Fibroblast of upper back skin (primary cell): ENCODE results near the gene AGAP3.
"Not testable (repeated sequence)": the region's sequence is repeated elsewhere in the genome, so short reads cannot be mapped to it uniquely, and the experiment has no call there.

Source experiments
- DNase-seq: peaks from one replicate; pipeline ENCODE4 v3.0.0-alpha.2; 2013

The AGAP3 gene

DNA sequence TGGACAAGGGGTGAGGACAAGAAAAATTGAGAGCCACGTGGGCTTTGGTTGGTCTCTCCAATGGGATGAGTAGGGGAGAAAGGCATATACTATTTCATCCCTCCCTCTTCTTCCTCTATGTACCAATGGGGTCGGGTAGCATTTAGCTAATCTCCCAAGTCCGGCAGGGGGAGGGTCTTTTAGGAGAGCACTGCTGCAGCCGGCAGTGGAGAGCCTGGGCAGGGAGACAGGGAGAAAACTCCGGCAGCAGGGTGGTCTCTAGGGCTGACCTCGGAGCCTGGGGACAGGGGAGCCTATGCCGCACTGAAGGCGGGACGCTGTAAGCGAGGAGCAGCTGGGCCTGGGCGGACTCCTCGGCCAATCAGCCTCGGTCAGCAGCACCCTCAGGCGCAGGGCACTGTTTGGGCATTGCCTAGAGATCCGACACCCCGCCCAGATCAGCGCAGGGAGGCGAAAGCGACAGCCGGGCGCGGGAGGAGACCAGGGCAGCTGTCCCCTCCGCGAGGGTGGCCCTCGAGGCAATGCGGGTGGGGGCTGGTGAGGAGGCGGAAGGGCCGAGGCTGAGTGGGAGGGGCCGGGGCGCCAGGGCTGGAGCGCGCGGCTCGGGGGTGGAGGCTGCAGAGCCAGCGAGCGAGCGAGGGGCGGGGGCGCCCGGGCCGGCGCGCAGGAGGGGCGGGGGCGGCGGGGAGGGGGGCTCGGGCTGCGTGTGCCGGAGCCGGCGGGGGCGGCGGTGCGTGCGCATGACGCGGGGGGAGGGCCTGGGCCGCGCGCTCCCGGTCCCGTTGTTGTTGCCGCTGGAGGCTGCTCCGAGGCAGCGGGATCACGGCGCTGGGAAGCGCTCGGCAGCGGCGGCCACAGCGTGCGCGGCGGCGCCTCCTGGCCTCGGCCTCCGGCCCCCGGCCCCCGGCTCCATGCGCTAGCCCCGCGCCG is at the start of gene AGAP3:
AGAP3 (plus strand) TSS at position 785 of the 930 bp plus-strand sequence. CDS start 267 bp downstream, outside the sequence.
- peak; percentile 74 for DNase-seq

DNA sequence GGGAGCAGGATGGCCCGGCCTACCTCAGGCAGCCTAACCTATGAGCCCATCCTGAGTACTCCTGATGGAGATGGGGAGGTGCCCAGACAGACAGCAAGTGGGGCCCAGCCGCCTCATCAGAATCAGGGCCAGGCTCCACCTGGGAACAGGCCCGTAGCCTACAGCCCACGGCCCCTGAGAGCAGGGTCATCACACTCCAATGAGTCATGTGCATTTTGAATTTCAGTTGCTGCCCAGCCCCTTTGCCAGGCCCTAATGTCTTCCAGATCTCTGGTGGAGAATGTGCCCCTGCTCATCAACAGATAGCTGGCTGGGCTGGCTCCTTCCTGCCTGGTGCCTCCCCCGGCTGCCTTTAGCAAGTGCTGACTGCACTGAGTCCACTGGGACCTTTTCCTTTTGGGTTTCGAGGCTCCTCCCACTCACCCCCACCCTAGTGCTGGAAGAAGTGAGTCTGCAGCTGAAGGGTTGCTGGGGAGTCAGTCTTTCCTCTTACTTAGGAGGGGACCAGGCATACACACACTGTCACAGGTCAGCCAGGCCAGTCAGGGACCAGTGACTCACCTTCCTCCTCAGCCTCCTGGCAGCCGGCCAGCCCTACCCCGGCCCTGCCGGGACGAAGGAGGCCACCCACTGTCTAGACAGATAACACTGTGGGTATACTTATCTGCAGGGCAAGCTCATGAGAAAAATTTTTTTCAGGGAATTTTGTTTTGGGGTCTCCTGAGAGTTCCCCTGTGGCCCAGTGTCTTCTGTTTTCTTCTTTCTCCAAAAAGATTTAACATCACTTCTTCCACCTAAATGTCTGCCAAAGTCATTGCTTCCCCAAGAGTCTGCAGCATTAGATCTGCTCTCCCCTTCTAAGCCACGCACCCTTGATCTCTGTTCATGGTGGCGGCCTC is 47.1 kb upstream of the AGAP3 start:
- peak; percentile 92 for DNase-seq

DNA sequence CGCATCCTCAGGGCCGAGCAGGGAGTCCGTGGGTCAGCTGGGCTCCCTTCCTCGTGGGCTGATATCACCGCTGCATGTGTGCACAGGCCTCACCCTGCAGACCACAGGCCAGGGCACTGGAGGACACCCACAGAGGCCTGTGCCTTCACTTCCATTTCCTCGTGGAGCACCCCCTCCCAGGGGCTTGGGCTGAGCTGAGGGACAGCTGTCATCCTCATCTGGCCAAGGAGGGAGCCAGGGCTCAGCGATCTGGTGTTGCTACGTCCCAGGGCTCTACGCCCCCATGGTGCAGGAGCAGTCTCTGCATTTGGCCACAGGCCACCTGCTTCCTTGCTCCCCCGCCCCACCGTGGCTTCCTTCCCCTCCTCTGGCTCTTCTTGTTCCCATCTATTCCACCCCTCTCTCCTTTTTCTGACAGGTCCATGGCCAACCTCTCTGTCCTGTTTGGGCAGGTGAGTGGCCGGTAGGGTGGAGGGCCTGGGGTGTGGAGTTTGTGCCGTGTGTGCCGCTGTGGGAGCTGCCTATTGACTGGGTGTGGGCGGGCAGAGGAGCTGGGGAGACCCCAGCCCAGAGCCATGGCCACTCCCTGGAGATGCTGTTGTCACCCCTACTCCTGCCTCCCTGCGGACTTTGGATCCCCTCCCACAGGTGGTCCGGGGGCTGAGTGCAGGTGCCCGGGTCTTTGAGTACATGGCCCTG is 46.3 kb upstream of the AGAP3 start:
- DNase-seq, result no peak

DNA sequence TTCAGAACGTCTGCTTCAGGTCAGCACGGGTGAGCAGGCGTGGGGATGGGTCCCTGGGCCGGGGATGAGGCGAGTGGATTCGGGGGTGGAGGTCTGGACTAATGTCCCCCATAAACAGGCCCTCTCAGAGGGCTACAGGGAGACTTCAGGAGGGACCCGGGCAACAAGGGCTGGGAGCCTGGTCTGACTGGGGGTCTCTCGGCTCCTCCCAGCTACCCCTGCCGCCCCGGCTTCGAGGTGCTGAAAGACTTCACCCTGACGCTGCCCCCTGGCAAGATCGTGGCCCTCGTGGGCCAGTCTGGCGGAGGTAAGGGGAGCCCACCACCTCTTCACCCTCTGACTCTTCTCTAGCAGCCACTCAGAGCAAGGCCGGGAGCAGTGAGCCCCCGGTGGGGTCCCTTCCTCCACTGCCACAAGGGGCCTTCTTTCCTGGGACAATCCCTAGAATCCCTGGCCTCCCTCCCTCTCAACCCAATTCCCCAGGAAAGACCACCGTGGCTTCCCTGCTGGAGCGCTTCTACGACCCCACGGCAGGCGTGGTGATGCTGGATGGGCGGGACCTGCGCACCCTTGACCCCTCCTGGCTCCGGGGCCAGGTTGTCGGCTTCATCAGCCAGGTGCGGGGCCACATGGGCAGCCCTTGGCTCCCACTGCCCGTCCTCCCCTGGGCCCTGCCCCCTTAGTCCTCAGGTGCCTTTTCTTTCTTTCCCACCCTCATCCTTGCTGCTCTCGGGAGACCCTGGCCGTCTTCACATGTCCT is 45.5 kb upstream of the AGAP3 start:
- DNase-seq, result no peak

DNA sequence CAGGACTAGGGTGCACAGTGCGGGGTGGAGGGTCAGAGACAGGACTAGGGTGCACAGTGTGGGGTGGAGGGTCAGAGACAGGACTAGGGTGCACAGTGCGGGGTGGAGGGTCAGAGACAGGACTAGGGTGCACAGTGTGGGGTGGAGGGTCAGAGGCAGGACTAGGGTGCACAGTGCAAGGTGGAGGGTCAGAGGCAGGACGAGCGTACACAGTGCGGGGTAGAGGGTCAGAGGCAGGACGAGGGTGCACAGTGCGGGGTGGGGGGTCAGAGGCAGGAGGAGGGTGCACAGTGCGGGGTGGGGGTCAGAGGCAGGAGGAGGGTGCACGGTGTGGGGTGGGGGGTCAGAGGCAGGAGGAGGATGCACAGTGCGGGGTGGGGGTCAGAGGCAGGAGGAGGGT is 42.8 kb upstream of the AGAP3 start:
- DNase-seq, result not testable (repeated sequence)

DNA sequence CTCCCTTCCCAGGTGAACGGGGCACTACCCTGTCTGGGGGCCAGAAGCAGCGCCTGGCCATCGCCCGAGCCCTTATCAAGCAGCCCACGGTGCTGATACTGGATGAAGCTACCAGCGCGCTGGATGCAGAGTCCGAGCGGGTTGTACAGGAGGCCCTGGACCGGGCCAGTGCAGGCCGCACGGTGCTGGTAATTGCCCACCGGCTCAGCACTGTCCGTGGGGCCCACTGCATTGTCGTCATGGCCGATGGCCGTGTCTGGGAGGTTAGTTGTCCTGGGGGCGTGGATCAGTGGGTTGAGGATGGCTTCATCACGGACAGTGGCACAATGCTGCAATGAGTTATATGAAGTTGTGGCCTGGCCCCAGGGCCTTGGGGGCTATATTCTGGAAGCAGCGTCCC is 42.3 kb upstream of the AGAP3 start:
- DNase-seq, result no peak

DNA sequence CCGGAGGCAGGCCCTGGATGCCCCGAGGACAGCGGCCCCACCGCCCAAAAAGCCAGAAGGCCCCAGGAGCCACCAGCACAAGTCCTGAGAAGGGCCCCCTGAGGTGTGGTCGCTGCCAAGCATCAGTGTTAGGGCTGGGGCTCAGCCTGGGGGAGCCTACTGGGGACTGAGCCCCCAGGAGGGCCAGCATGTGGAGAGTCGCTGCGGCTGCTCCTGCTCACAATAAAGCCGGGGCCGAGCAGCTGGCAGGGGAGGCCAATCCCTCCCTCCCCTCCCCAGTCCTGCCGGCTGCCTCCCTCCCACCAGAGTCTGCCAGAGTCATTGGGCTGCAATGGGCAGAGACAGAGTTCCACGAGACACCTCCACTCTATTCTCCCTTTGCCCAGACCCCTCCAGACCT is 41.0 kb upstream of the AGAP3 start:
- DNase-seq, result no peak

DNA sequence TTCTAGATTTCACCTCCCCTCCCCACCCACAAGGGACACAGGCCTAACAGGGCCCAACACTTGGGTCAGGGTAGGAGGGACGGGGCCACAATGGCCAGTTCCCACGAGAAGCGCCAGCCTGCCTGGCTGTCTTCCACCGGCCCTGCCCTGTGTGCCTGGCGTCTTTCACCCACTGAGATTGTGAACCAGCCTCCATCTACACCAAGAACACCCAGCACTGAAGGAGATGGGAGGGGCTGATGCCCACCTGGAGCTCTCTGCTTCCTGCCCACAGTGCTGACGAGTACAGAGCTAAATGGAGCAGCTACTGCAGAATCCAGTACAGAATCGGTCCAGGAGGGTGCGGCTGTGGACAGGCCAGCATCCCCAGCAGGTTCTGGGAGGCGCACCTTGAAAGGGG is 40.3 kb upstream of the AGAP3 start:
- no peak for DNase-seq

DNA sequence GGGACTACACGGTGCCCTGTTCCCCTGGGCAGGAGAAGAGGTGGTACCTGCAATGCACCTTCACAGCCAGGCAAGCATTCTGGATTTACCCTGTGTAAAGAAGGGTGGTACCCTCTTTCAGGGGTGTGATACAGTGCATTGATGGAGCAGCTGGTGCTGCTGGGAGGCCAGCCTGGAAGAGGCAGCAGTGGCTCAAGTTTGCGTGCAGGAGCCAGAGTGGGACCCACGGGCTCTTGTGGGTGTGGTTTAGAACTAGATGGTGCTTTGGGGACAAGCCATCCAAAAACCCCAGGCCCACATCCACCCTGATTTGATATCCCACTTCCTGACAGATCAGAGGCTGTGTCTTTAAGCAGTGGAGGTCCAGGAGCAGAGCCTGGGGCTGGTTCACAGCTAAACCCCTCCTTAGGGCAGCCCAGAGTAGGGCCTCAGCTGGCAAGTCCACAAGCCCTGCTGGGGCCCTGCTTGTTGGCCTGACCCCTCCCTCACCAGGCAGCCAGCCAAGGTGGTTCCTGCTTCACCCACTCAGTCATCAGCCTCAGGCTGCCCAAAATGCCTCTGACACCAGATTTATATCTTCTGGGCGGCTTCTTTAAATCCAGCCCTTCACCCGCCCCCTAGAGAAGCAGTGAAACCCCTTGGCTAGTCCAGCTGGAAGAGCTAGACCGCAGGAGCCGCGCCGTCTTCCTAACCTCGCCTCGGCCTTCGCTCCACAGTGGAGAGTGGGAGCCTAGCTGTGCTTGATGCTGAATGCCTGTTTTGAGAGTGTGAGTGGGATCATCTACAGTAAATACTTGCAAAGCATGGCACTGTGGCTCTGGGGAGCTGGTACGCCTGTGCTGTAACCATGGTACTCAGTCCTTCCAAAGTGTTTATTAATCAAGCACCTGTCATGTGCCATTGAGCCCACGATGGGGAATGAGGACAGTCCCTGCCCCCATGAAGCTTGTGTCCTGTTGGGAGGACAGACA is 39.4 kb upstream of the AGAP3 start:
- DNase-seq, result peak; percentile 74

DNA sequence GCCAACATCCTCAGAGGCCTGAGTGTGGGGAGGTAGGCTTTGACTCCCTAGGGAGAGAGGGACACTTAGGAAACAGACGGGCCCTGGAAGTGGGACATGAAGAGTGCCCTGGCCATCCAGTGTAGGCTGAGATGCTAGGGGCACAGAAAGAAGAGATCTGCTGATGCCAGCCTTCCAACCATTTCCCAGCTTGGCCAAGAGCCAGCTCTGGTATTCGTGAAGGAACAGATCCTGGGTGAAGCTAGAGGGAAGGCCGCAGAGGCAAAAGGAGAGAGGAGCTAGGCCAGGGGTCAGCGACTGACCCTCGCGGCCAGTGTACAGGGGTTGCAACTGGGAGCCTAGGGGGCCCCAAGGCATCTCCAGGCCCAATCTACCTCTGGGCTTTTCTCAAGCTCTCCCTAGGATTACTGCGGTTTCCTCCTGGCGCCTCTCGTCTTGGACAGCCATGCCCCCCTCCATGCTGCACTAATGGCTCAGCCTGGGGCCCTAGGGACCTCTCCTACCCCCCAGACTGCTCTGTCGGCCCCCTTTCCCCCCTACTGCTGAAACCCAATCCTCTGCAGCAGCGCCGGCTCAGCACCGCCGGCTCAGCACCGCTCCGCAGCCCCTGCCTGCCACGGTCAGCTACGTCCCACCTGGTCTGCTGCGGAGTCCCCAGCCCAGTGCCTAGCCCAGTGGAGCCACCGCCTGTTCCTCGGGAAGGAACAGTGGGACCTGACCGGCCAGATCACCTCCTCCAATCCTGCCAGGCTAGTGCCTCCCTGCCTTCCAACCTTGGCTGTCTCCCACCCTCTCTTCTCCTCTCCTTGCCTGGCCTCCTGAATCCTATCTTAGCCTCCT is 38.1 kb upstream of the AGAP3 start, which contains the start of gene ASIC3:
ASIC3 (plus strand) TSS at position 556 of the 840 bp plus-strand sequence. CDS start 355 bp downstream, outside the sequence.
- DNase-seq, result no peak

DNA sequence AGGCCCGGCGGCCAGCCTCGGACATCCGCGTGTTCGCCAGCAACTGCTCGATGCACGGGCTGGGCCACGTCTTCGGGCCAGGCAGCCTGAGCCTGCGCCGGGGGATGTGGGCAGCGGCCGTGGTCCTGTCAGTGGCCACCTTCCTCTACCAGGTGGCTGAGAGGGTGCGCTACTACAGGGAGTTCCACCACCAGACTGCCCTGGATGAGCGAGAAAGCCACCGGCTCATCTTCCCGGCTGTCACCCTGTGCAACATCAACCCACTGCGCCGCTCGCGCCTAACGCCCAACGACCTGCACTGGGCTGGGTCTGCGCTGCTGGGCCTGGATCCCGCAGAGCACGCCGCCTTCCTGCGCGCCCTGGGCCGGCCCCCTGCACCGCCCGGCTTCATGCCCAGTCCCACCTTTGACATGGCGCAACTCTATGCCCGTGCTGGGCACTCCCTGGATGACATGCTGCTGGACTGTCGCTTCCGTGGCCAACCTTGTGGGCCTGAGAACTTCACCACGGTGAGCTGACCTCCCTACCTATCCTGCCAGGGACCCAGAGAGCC is 37.3 kb upstream of the AGAP3 start:
- DNase-seq, result no peak

DNA sequence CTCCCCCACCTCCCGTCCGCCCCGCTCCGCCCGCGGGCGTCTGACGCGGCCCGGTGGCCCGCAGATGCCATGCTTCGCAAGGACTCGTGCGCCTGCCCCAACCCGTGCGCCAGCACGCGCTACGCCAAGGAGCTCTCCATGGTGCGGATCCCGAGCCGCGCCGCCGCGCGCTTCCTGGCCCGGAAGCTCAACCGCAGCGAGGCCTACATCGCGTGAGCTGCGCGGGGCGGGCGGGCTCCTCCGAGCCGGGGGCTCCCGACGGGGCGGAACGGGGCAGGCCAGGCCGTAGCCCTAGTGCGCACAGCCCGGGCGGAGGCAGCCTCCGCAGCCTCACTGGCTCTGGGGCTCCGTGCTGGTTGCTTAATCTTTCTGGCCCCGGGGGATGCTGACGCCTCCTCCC is 35.2 kb upstream of the AGAP3 start:
- peak; percentile 60 for DNase-seq

DNA sequence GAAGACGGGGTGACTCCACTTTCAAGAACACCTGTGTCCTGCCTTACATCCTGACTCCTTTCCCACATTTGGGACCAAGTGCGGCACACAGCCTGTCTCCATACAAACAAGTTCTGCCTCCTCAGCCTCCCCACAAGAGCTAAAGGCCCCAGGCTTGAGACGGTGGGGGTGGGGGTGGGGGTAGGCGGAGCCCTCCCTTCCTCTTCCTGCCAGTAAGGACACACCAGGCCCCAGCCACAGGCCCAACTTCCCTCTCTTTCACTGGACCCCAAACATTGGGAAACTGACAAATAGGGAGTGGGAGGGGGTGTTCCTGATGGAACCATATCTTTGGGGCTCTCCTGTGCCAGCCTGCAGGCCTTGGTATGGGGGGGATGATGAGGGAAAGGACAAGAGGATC is 33.2 kb upstream of the AGAP3 start:
- no peak for DNase-seq

DNA sequence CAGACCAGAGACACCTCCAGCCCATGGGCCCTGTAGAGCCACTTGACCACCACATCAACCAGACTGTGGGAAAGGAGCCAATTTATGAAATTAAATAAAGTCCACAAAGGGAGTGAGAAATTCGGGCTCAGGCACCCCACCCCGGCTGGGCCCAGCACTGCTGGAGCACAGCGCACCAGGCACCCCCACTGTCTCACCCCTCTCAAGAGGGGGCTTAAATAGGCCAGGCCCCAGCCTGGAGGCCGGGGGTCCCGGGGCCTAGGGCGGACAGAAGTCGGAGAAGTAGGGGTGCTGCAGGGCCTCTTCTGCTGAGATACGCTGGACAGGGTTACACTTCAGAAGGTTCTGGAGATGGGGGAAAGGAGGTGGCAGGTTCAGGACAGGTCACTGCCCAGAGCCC is 32.5 kb upstream of the AGAP3 start:
- no peak for DNase-seq

DNA sequence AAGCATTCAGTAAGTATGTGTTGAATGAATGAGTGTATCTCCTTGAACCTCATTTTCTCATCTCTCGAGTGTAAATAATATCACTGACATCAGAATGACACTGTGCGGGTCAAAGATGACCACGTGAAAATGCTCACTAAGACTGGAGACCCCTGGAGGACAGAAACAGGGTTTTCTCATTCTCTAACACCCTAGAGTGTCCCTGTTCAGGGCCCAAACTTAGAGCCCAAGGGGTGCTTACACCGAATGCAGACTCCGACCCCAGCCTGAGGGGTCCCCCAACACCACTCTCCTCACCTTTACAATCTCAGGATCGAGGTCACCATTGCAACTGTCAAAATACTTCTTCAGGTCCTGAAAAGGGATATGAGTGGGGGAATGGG is 30.0 kb upstream of the AGAP3 start:
- no peak for DNase-seq

DNA sequence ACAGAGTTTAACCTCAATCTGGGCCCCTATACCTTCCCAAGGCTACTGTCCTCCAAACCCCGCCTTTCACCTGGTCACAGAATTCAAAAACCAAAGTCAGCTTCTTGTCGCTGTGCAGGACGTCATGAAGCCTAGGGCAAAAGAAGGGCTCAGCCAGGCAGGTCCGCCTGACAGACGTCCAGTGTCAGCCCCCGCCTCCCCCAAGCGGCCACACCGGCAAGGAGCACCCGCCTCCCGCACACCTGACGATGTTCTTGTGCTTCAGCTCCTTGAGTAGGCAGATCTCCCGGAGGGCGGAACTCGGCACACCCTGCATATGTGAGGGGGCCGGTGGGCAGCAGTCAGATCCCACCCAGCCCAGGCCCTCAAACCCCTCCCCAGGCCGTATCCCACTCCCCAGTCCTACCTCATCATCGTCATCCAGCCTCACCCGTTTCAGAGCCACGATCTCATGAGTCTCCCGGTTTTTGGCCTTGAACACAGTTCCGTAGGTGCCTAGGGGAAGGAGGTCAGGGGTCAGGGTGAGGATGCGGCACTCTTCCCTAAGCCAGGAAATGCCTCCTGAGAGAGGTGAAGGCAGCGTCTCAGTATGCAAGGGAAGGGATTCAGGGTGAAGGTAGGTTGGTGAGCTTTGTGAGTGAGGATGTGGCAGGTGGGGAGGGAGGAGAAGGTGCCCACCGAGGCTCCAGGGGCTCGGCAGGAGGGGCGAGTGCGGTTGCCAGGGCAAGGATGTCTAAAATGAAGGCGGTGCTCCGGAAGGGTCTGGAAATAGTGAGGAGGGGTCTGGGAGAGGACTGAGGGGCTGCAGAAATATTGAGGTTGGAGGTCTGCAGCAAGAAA is 29.4 kb upstream of the AGAP3 start:
- DNase-seq, result no peak

DNA sequence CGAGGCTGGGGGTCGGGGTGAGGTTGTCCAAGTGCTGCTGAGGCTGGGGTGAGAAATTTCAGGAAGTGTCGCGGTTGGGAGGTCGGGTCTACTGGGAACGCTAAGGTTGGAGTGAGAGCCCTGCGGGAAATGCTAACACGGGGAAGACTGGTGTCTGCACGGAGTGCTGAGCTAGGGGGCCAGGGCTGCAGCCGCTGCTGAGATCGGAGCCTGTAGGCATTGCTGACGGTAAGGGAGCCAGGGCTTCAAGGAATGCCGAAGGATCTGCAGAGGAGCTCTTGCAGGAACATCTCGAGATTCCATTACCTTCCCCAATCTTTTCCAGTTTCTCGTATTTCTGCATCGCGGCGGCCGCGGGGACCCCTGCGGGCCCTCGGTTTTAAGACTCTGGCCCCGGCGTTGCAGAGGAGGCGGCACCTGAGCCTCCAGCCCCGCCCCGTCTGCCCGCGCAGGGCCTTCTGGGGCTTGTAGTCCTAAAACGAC is 28.7 kb upstream of the AGAP3 start, which contains the start of gene CDK5:
CDK5 (minus strand) TSS at position 392 of the 483 bp plus-strand sequence; CDS start at position 343, 49 bp downstream.
- DNase-seq, result no peak
